Measurements from ENCODE around the gene RTL10. TPM values are rescaled to one million over a fixed set of nuclear protein-coding genes. Genes with fewer than 3 reads are reported as not detected.
A peak's percentile ranks its signal among the peaks of the same experiment; 100 is the strongest.

RTL10 gene
- total and polyA plus RNA-seq, 2 donors from 2014 or later = 8.8 to 16.7 TPM

DNA sequence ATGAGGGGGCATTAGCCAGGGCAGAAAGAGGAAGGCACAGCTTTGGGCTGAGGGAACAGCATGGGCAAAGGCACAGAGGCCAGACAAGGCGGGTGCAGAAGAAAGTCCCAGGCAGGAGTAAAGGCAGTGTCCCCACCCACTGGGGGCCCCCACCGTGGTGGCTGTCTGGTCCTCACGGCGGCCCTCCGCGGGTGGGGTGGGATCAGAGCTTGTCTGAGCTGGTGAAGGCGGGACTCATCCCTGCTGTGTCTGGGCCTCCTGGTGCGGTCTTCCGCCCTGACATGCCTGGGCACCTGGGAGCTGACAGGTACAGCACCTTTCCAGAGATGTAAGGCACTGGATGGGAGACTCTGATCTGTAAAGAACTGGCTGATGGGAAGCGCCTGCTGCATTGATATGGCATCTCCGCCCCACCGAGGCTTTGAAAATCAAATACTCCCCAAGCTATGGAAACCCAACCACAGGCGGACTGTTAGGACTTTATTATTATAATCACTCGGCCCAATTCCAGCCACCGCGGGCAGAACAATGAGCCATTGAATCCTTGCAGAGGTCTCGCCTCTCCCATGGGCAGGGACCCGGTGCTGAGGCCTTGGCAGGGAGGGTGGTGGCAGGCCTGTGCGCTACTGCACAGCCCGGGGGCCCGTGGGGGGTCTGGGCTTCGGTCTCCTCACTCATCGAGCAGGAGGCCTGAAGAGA lies 14.2 kb upstream of the RTL10 start:
- no peaks in the 10 kb centered on the region for H3K36me3 ChIP-seq (ENCODE audit: control insufficient read depth in 2 of 3, insufficient read depth in 3 of 3, low read length in 3 of 3)
- TF ChIP-seq, protein P1, sequence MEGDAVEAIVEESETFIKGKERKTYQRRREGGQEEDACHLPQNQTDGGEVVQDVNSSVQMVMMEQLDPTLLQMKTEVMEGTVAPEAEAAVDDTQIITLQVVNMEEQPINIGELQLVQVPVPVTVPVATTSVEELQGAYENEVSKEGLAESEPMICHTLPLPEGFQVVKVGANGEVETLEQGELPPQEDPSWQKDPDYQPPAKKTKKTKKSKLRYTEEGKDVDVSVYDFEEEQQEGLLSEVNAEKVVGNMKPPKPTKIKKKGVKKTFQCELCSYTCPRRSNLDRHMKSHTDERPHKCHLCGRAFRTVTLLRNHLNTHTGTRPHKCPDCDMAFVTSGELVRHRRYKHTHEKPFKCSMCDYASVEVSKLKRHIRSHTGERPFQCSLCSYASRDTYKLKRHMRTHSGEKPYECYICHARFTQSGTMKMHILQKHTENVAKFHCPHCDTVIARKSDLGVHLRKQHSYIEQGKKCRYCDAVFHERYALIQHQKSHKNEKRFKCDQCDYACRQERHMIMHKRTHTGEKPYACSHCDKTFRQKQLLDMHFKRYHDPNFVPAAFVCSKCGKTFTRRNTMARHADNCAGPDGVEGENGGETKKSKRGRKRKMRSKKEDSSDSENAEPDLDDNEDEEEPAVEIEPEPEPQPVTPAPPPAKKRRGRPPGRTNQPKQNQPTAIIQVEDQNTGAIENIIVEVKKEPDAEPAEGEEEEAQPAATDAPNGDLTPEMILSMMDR (IDR thresholded peaks at IDR 0.05; ENCODE audit: borderline replicate concordance, extremely low read depth, insufficient read depth) = no peak
- H3K9ac ChIP-seq (ENCODE audit: low read length in 3 of 3) = no peak overlapping the region
- DNase-seq (peak in 1 of 5 donors; percentile 59), FAIRE-seq (no peak)
- intact Hi-C loops (cut with DNase I) = no loop called here
- H3K9me3 ChIP-seq (ENCODE audit: control insufficient read depth in 2 of 3, insufficient read depth in 1 of 3, low read length in 3 of 3) = no peaks in the 10 kb centered on the region
- H3K27me3 ChIP-seq (ENCODE audit: control insufficient read depth, insufficient read depth, low read length) = no peaks in the 10 kb centered on the region
- no peak overlapping the region for H3K4me3 ChIP-seq (ENCODE audit: low read length in 3 of 3)
- H3K4me1 ChIP-seq (ENCODE audit: control insufficient read depth in 2 of 3, insufficient read depth in 2 of 3, low read depth in 1 of 3, low read length in 3 of 3) = no peaks in the 10 kb centered on the region
- H3K27ac ChIP-seq (ENCODE audit: low read depth in 2 of 2, low read length in 2 of 2) = no peak overlapping the region

DNA sequence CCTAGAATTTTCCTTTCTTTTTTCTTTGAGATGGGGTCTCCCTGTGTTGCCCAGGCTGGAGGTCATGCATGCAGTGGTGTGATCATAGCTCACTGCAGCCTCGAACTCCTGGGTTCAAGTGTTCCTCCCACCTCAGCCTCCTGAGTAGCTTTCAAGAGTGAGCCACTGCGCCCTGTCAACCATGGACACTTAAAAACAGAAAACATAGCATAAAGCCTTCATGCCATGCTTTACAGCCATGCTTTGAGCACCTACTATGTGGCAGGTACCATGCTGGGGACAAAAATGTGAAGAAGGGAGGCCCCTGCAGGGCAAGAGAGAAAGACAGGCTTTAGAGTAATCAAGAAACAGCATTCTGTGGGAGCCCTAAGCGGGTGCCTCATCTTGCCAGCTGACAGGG lies 13.7 kb upstream of the RTL10 start:
- no peak overlapping the region for H3K9ac ChIP-seq (ENCODE audit: low read length in 3 of 3)
- FAIRE-seq = no peak
- no peaks in the 10 kb centered on the region for H3K36me3 ChIP-seq (ENCODE audit: control insufficient read depth in 2 of 3, insufficient read depth in 3 of 3, low read length in 3 of 3)
- TF ChIP-seq, protein P1 (IDR thresholded peaks at IDR 0.05; ENCODE audit: borderline replicate concordance, extremely low read depth, insufficient read depth) = no peak
- intact Hi-C loops (cut with DNase I) = no loop called here
- no peaks in the 10 kb centered on the region for H3K4me1 ChIP-seq (ENCODE audit: control insufficient read depth in 2 of 3, insufficient read depth in 2 of 3, low read depth in 1 of 3, low read length in 3 of 3)
- H3K4me3 ChIP-seq (ENCODE audit: low read length in 3 of 3) = no peak overlapping the region
- no peak overlapping the region for H3K27ac ChIP-seq (ENCODE audit: low read depth in 2 of 2, low read length in 2 of 2)
- no peaks in the 10 kb centered on the region for H3K9me3 ChIP-seq (ENCODE audit: control insufficient read depth in 2 of 3, insufficient read depth in 1 of 3, low read length in 3 of 3)
- no peak for DNase-seq
- H3K27me3 ChIP-seq (ENCODE audit: control insufficient read depth, insufficient read depth, low read length) = no peaks in the 10 kb centered on the region

DNA sequence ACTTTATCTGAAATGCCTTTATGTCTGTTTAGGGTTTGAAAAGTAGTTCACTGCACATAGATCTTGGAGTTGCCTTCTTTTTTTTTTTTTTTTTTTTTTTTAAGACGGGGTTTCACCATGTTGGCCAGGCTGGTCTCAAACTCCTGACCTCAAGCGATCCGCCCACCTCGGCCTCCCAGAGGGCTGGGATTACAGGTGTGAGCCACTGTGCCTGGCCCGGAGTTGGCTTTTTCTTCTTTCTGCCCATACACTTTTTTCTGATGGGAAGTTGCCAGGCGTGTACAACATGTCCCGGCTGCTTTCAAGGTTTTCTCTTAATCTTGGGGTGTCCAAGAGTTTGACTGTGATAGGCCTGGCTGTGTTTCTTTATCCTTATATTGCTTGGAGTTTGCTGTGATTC lies 12.9 kb upstream of the RTL10 start:
- Histone ChIP-seq H3K9me3 (ENCODE audit: control insufficient read depth in 2 of 3, insufficient read depth in 1 of 3, low read length in 3 of 3) (no peaks in the 10 kb centered on the region), H3K4me3 (ENCODE audit: low read length in 3 of 3) (no peak overlapping the region), H3K4me1 (ENCODE audit: control insufficient read depth in 2 of 3, insufficient read depth in 2 of 3, low read depth in 1 of 3, low read length in 3 of 3) (no peaks in the 10 kb centered on the region), H3K9ac (ENCODE audit: low read length in 3 of 3) (no peak overlapping the region), H3K27me3 (ENCODE audit: control insufficient read depth, insufficient read depth, low read length) (no peaks in the 10 kb centered on the region), H3K27ac (ENCODE audit: low read depth in 2 of 2, low read length in 2 of 2) (no peak overlapping the region), H3K36me3 (ENCODE audit: control insufficient read depth in 2 of 3, insufficient read depth in 3 of 3, low read length in 3 of 3) (no peaks in the 10 kb centered on the region)
- TF ChIP-seq, protein P1 (IDR thresholded peaks at IDR 0.05; ENCODE audit: borderline replicate concordance, extremely low read depth, insufficient read depth) = no peak
- DNase-seq (peak in 1 of 5 donors; percentile 33), FAIRE-seq (no peak)
- intact Hi-C loops (cut with DNase I) = no loop called here

DNA sequence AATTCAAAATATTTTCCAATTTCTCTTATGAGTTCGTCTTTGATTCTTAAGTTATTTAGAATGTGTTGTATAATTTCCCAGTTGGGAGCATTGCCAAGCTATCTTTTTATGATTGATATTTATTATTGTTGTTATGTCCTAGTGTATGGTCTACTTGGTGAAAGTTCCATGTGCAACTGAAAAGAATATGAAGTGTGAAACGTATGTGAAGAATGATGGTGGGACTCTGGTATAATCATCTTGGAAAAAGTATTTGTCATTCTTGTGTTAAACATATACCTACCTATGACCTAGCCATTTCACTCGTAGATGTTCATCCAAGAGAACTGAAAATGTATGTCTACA lies 12.0 kb upstream of the RTL10 start:
- TF ChIP-seq, protein P1 (IDR thresholded peaks at IDR 0.05; ENCODE audit: borderline replicate concordance, extremely low read depth, insufficient read depth) = no peak
- FAIRE-seq (no peak), DNase-seq (no peak)
- no peak overlapping the region for H3K4me3 ChIP-seq (ENCODE audit: low read length in 3 of 3)
- H3K4me1 ChIP-seq (ENCODE audit: control insufficient read depth in 2 of 3, insufficient read depth in 2 of 3, low read depth in 1 of 3, low read length in 3 of 3) = no peaks in the 10 kb centered on the region
- intact Hi-C loops (cut with DNase I) = no loop called here
- no peak overlapping the region for H3K27ac ChIP-seq (ENCODE audit: low read depth in 2 of 2, low read length in 2 of 2)
- no peaks in the 10 kb centered on the region for H3K27me3 ChIP-seq (ENCODE audit: control insufficient read depth, insufficient read depth, low read length)
- no peaks in the 10 kb centered on the region for H3K36me3 ChIP-seq (ENCODE audit: control insufficient read depth in 2 of 3, insufficient read depth in 3 of 3, low read length in 3 of 3)
- H3K9ac ChIP-seq (ENCODE audit: low read length in 3 of 3) = no peak overlapping the region
- H3K9me3 ChIP-seq (ENCODE audit: control insufficient read depth in 2 of 3, insufficient read depth in 1 of 3, low read length in 3 of 3) = no peaks in the 10 kb centered on the region
